Neural crest cell (in vitro differentiated cells): Measurements from ENCODE around the gene ZNF516. TPM values are rescaled to one million over a fixed set of nuclear protein-coding genes. Genes with fewer than 3 reads are reported as not detected.
A peak's percentile ranks its signal among the peaks of the same experiment; 100 is the strongest.

ENCODE experiments used
- DNase-seq: peaks from one replicate; pipeline ENCODE4 v3.0.0; 2021; ENCODE audit warnings: low read depth, mixed read lengths, low spot score
- H3K27ac Mint-ChIP-seq: one replicate; pipeline ENCODE4 v1.8.0; 2021; ENCODE audit warnings: mild to moderate bottlenecking, mixed read lengths; ENCODE audit not compliant: unreplicated experiment
- H3K27me3 Mint-ChIP-seq: 2 replicates; pipeline ENCODE4 v1.8.0; 2021; ENCODE audit warnings: low read depth, mild to moderate bottlenecking, mixed read lengths
- H3K36me3 Mint-ChIP-seq: 2 replicates; pipeline ENCODE4 v1.8.0; 2021; ENCODE audit warnings: low read depth, mild to moderate bottlenecking, mixed read lengths
- H3K4me1 Mint-ChIP-seq: 2 replicates; pipeline ENCODE4 v1.8.0; 2021; ENCODE audit warnings: mixed read lengths
- H3K4me3 Mint-ChIP-seq: one replicate; pipeline ENCODE4 v1.8.0; 2021; ENCODE audit warnings: mild to moderate bottlenecking, mixed read lengths
- H3K9me3 Mint-ChIP-seq: 2 replicates; pipeline ENCODE4 v1.8.0; 2021; ENCODE audit warnings: mixed read lengths
- CTCF ChIP-seq: fragments of 200-600 bp; sonication (generic); conservative IDR thresholded peaks from 2 replicates; pipeline ENCODE4 v1.5.0; 2021; ENCODE audit warnings: antibody characterized with exemption, mild to moderate bottlenecking
- total RNA-seq: library from RNA; stranded (reverse); gene quantifications from 2 replicates; pipeline ENCODE4 v1.2.1, GENCODE V29; 2021

ZNF516 gene
- total RNA-seq, 1 donor from 2014 or later = 91.2 TPM

DNA sequence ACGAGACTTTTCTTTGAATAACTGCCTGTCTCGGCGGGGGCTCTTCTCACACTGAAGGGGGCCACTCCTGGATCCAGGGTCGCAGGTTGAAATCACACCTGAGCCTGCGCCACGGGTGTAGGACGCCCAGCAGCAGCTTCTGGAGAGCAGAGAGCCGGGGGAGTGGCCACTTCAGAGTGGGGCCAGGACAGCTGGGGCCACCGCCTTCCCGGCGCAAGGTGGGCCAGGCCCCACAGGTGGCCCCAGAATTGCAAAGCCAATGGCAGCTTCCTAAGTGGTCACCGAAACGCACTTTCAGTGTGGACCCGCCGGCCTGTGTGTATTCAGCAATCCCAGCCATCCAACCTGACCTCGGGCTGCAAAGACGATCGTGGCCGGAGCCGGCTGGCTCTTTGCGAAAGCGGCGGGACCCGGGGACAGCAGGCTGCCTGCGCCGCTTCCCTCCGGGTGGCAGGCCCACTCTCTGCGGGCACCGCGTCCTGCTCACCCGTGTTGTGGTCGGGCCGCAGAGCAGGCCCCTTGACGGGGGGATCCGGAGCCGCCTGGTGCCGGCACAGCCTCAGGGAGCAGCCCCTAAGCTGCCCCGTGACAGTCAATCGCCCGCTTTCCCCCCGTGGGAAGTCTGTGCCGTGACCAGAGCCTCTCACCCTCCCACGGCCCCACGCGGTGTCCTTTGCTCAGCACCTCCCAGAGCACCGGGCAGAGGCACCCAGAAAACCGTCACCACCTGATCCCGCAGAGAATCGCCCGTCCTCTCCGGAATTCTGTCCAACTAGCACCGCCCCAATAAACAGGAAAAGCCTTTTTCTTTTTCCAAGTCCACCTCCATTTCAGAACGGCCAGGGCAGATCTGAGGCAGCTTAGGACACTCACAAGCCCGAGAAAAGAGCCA is 144.7 kb downstream of the ZNF516 start:
- Mint-ChIP-seq H3K9me3 (peaks cover 6% of the 10 kb centered on the region), H3K36me3 (peaks cover 27% of the 10 kb centered on the region), H3K27ac (peak overlapping the region; percentile 28), H3K4me1 (peaks cover 10% of the 10 kb centered on the region), H3K4me3 (peak overlapping the region; percentile 18), H3K27me3 (peaks cover 2% of the 10 kb centered on the region)
- DNase-seq = no peak
- TF ChIP-seq CTCF = no peak

DNA sequence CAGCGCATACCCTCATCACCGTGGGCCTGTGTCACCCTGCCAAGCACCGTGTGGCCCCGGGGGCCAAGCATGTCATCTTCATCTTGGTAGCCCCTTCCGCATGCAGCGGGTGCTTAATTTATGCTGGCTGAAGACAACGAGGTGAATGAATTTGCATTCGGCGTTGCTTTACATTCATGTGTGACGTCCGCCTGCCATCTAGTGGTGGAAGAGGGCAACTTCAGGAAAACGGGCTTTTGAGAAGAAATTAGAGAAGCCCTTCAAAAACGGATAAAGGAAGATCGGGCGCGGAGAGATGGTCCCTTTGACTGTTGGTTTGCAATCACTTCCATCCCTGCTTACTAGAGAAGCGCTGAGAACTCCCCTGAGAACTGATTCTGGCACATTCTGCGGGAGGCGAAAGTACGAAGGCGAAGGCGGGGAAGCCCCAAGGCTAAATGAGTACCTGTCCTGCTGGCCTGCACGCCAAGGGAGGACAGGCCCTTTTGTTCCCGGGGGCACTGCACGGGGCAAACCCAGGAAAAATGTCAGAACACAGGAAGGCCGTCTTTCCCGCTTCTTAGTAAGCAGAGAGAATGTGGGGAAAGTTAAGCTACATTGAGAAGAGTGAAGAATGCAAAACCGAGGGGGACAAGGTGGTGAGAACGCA is 145.9 kb downstream of the ZNF516 start:
- DNase-seq = peak; percentile 79
- peaks cover 2% of the 10 kb centered on the region for H3K27me3 Mint-ChIP-seq
- peak overlapping the region; percentile 65 for H3K4me3 Mint-ChIP-seq
- peaks cover 6% of the 10 kb centered on the region for H3K9me3 Mint-ChIP-seq
- TF ChIP-seq CTCF = peak; percentile 95
- H3K36me3 Mint-ChIP-seq = peaks cover 17% of the 10 kb centered on the region
- H3K4me1 Mint-ChIP-seq = peaks cover 10% of the 10 kb centered on the region
- H3K27ac Mint-ChIP-seq = peak overlapping the region; percentile 39

DNA sequence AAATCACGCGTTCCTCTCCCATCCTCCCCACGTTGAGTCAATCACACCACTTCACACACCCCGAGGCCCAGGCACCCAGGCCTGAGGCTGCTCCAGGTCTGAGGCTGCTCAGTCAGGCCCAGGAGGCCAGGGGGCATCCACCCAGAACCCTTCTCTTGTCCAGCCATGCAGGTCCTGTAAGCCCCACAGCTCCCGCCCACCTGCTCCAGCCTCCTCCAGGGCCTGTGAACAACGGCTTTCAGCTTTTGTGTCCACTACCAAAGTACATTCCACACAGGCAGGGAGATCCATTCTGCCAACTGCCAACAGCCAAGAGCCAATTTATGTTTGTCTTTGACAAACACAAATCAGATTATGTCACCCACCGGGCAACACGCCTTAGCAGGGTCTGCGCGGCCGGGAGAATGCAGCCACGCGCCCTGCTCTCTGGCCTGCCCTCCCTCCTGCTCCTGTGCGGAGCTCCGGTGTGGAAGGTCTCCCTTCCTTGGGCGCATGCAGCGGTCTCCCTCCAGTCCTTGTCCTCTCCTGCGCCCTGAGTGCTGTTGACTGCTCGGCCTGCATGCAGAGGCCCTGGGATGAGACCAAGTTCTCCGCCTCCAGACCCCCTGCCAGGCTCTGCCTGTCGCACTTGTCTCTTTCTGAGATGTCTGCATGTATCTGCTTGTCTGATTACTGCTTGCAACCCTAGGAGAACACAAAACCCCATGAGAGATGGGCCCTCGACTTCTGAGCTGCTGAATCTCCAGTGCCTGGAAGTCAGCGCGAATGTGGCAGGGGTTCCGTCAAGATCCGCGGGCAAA is 146.6 kb downstream of the ZNF516 start:
- peaks cover 4% of the 10 kb centered on the region for H3K9me3 Mint-ChIP-seq
- H3K4me3 Mint-ChIP-seq = peak overlapping the region; percentile 65
- peaks cover 2% of the 10 kb centered on the region for H3K27me3 Mint-ChIP-seq
- peaks cover 10% of the 10 kb centered on the region for H3K4me1 Mint-ChIP-seq
- no peak for DNase-seq
- peaks cover 12% of the 10 kb centered on the region for H3K36me3 Mint-ChIP-seq
- peak overlapping the region; percentile 51 for H3K27ac Mint-ChIP-seq
- TF ChIP-seq CTCF = no peak

GRCh38 chr18:76347341-76347740 is 147.7 kb downstream of the ZNF516 start:
- DNase-seq = no peak
- no peak overlapping the region for H3K4me3 Mint-ChIP-seq
- TF ChIP-seq CTCF = no peak
- H3K27me3 Mint-ChIP-seq = no peaks in the 10 kb centered on the region
- H3K9me3 Mint-ChIP-seq = no peaks in the 10 kb centered on the region
- peaks cover 10% of the 10 kb centered on the region for H3K4me1 Mint-ChIP-seq
- peaks cover 4% of the 10 kb centered on the region for H3K36me3 Mint-ChIP-seq
- H3K27ac Mint-ChIP-seq = no peak overlapping the region

GRCh38 chr18:76346490-76347130 is 148.4 kb downstream of the ZNF516 start:
- peak overlapping the region; percentile 29 for H3K27ac Mint-ChIP-seq
- no peak overlapping the region for H3K4me3 Mint-ChIP-seq
- H3K4me1 Mint-ChIP-seq = peaks cover 10% of the 10 kb centered on the region
- H3K36me3 Mint-ChIP-seq = peaks cover 4% of the 10 kb centered on the region
- H3K9me3 Mint-ChIP-seq = no peaks in the 10 kb centered on the region
- no peaks in the 10 kb centered on the region for H3K27me3 Mint-ChIP-seq
- DNase-seq = no peak
- no peak for TF ChIP-seq CTCF
